HUES48 (cell line): Measurements from ENCODE around the gene GP2.

Experiments used
- H3K27ac ChIP-seq: one replicate; pipeline ENCODE4 v1.7.0; 2013; ENCODE audit warnings: low read depth, low read length, inconsistent platforms
- H3K27me3 ChIP-seq: 2 replicates; pipeline ENCODE4 v1.6.1; 2013; ENCODE audit warnings: mild to moderate bottlenecking, low read length; ENCODE audit not compliant: control insufficient read depth, insufficient read depth
- H3K36me3 ChIP-seq: 2 replicates; pipeline ENCODE4 v1.6.1; 2013; ENCODE audit warnings: low read length; ENCODE audit not compliant: control insufficient read depth, insufficient read depth
- H3K4me1 ChIP-seq: 2 replicates; pipeline ENCODE4 v1.6.1; 2013; ENCODE audit warnings: mild to moderate bottlenecking, low read length; ENCODE audit not compliant: control insufficient read depth, insufficient read depth
- H3K4me3 ChIP-seq: 2 replicates; pipeline ENCODE4 v1.5.1; 2013; ENCODE audit warnings: mild to moderate bottlenecking, low read depth, low read length
- H3K9ac ChIP-seq: 2 replicates; pipeline ENCODE4 v1.6.1; 2013; ENCODE audit warnings: mild to moderate bottlenecking, low read depth, low read length, moderate library complexity
- H3K9me3 ChIP-seq: 2 replicates; pipeline ENCODE4 v1.6.1; 2013; ENCODE audit warnings: low read length; ENCODE audit not compliant: control insufficient read depth, insufficient read depth

The GP2 gene

GRCh38 chr16:20348365-20349185 is 21.3 kb upstream of the GP2 start:
- no peaks in the 10 kb centered on the region for H3K9me3 ChIP-seq

GRCh38 chr16:20347666-20348364 is 20.5 kb upstream of the GP2 start:
- Histone ChIP-seq H3K27me3 (no peaks in the 10 kb centered on the region), H3K4me3 (no peak overlapping the region), H3K36me3 (no peaks in the 10 kb centered on the region), H3K27ac (no peak overlapping the region), H3K4me1 (no peaks in the 10 kb centered on the region), H3K9ac (no peak overlapping the region), H3K9me3 (no peaks in the 10 kb centered on the region)

More at GRCh38 chr16:20348365-20349185, 21.3 kb upstream of the GP2 start:
- Histone ChIP-seq H3K4me1 (no peaks in the 10 kb centered on the region; the same call in 1 of the 2 replicates), H3K36me3 (no peaks in the 10 kb centered on the region), H3K27me3 (no peaks in the 10 kb centered on the region), H3K9ac (no peak overlapping the region), H3K4me3 (no peak overlapping the region), H3K27ac (no peak overlapping the region)

GRCh38 chr16:20344611-20345010 is 17.3 kb upstream of the GP2 start:
- Histone ChIP-seq H3K9ac (no peak overlapping the region), H3K36me3 (no peaks in the 10 kb centered on the region)

GRCh38 chr16:20339744-20340143 is 12.4 kb upstream of the GP2 start:
- H3K9me3 ChIP-seq = no peaks in the 10 kb centered on the region
- no peaks in the 10 kb centered on the region for H3K27me3 ChIP-seq
- H3K4me1 ChIP-seq = peaks cover 10% of the 10 kb centered on the region; the same call in 1 of the 2 replicates
- no peaks in the 10 kb centered on the region for H3K36me3 ChIP-seq
- H3K27ac ChIP-seq = no peak overlapping the region
- H3K4me3 ChIP-seq = no peak overlapping the region
- no peak overlapping the region for H3K9ac ChIP-seq

More at GRCh38 chr16:20344611-20345010, 17.3 kb upstream of the GP2 start:
- Histone ChIP-seq H3K9me3 (no peaks in the 10 kb centered on the region), H3K4me1 (0 out of 2 replicates have a peak, but pooled peaks cover 3% of the 10 kb centered on the region), H3K4me3 (no peak overlapping the region), H3K27me3 (no peaks in the 10 kb centered on the region), H3K27ac (no peak overlapping the region)

GRCh38 chr16:20336955-20337354 is 9.6 kb upstream of the GP2 start:
- Histone ChIP-seq H3K4me3 (no peak overlapping the region), H3K9ac (no peak overlapping the region), H3K4me1 (peaks cover 10% of the 10 kb centered on the region; the same call in 1 of the 2 replicates), H3K27me3 (no peaks in the 10 kb centered on the region), H3K27ac (no peak overlapping the region), H3K36me3 (no peaks in the 10 kb centered on the region), H3K9me3 (no peaks in the 10 kb centered on the region)

GRCh38 chr16:20334396-20334795 is 7.1 kb upstream of the GP2 start:
- H3K36me3 ChIP-seq = no peaks in the 10 kb centered on the region
- H3K27ac ChIP-seq = no peak overlapping the region
- no peaks in the 10 kb centered on the region for H3K9me3 ChIP-seq
- no peak overlapping the region for H3K4me3 ChIP-seq
- peaks cover 5% of the 10 kb centered on the region; the same call in 1 of the 2 replicates for H3K4me1 ChIP-seq
- H3K27me3 ChIP-seq = no peaks in the 10 kb centered on the region
- H3K9ac ChIP-seq = no peak overlapping the region

- H3K36me3 ChIP-seq = no peaks in the 10 kb centered on the region
- no peaks in the 10 kb centered on the region for H3K9me3 ChIP-seq
- H3K4me3 ChIP-seq = no peak overlapping the region
- H3K4me1 ChIP-seq = peaks cover 4% of the 10 kb centered on the region; the same call in 1 of the 2 replicates
- H3K27me3 ChIP-seq = no peaks in the 10 kb centered on the region
- no peak overlapping the region for H3K27ac ChIP-seq
- no peak overlapping the region for H3K9ac ChIP-seq
Observed at GRCh38 chr16:20333120-20333519, 5.8 kb upstream of the GP2 start.

GRCh38 chr16:20332411-20332810 is 5.1 kb upstream of the GP2 start:
- H3K9me3 ChIP-seq = no peaks in the 10 kb centered on the region
- peaks cover 4% of the 10 kb centered on the region; the same call in 1 of the 2 replicates for H3K4me1 ChIP-seq
- H3K27ac ChIP-seq = no peak overlapping the region
- H3K9ac ChIP-seq = no peak overlapping the region
- H3K27me3 ChIP-seq = no peaks in the 10 kb centered on the region
- H3K4me3 ChIP-seq = no peak overlapping the region
- H3K36me3 ChIP-seq = no peaks in the 10 kb centered on the region

GRCh38 chr16:20331635-20332034 is 4.3 kb upstream of the GP2 start:
- Histone ChIP-seq H3K4me1 (peaks cover 1% of the 10 kb centered on the region; the same call in 1 of the 2 replicates), H3K27me3 (no peaks in the 10 kb centered on the region), H3K27ac (no peak overlapping the region), H3K36me3 (no peaks in the 10 kb centered on the region), H3K9ac (no peak overlapping the region), H3K9me3 (no peaks in the 10 kb centered on the region), H3K4me3 (no peak overlapping the region)

- Histone ChIP-seq H3K27me3 (no peaks in the 10 kb centered on the region), H3K9me3 (no peaks in the 10 kb centered on the region), H3K4me1 (no peaks in the 10 kb centered on the region), H3K4me3 (no peak overlapping the region), H3K9ac (no peak overlapping the region), H3K27ac (no peak overlapping the region), H3K36me3 (no peaks in the 10 kb centered on the region)
Observed at GRCh38 chr16:20329392-20330138, 2.3 kb upstream of the GP2 start.
